ENCODE data around the gene PTDSS2.

PTDSS2 gene

DNA sequence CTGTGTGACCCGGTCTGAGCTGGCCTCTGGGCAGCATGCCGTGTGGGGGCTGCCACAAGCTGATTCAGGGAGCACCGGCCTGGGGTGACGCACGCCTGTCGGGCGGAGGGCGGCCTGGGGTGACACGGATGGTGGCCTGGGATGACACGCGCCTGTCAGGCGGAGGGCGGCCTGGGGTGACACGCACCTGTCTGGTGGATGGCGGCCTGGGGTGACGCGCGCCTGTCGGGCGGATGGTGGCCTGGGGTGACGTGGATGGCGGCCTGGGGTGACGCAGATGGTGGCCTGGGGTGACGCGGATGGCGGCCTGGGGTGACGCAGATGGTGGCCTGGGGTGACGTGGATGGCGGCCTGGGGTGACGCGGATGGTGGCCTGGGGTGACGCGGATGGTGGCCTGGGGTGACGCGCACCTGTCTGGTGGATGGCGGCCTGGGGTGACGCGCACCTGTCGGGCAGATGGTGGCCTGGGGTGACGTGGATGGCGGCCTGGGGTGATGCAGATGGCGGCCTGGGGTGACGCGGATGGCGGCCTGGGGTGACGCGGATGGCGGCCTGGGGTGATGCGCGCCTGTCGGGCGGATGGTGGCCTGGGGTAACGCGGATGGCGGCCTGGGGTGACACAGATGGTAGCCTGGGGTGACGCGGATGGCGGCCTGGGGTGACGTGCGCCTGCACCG lies 21.5 kb downstream of the PTDSS2 start:
- no peak for DNase-seq

DNA sequence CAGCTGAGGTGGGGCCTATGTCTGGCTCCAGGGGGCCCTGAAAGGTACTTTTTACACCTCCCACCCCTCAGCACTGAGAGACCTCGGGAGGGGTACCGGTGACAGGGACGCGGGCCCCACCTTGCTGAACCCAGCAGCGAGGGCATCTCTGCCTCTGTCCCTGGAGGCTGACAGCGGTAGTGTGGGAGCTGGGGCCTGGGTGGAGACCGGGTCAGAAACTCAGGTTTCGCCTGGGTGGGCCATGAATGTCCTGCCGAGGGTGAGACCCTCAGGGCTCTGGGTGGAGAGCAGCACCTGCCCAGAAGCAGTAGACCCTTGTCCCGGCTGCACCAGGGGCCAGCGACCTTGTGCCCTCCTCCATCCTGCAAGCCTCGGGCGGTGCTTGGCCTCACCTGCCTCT lies 22.2 kb downstream of the PTDSS2 start:
- no peak for DNase-seq

DNA sequence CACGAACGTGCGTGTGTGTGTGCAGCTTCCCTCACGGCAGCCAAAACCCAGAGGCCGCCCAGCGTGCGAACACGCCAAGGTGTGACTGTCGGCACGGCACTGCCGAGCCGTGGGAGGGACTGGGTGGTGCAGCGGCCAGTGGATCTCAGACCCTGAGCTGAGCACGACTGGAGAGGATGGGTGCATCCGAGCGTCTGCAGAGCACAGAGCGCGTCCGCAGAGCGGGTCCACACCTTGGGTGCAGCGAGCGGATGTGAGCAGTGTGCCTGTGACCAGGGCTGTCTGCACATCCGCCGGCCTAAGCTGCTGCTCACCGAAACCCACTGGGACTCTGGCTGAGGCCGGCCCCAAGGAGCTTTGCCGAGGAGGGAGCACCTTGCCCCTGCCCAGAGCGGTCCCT lies 22.7 kb downstream of the PTDSS2 start:
- DNase-seq = no peak

DNA sequence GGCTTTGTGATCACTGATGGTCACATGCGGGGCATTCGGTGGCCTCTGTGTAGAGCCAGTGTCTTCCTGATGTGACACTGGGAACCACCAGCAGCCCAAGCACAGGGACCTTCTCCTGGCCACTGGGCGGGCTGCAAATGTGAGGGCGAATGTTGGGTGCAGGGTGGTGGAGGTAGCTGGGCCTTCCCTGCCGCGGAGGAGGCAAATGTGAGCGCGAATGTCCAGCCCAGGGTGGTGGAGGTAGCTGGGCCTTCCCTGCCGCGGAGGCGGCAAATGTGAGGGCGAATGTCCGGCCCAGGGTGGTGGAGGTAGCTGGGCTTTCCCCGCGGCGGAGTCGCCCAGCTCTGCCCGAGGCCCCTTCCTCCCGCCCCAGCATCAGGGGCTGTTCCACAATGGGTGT lies 23.3 kb downstream of the PTDSS2 start:
- DNase-seq = no peak

DNA sequence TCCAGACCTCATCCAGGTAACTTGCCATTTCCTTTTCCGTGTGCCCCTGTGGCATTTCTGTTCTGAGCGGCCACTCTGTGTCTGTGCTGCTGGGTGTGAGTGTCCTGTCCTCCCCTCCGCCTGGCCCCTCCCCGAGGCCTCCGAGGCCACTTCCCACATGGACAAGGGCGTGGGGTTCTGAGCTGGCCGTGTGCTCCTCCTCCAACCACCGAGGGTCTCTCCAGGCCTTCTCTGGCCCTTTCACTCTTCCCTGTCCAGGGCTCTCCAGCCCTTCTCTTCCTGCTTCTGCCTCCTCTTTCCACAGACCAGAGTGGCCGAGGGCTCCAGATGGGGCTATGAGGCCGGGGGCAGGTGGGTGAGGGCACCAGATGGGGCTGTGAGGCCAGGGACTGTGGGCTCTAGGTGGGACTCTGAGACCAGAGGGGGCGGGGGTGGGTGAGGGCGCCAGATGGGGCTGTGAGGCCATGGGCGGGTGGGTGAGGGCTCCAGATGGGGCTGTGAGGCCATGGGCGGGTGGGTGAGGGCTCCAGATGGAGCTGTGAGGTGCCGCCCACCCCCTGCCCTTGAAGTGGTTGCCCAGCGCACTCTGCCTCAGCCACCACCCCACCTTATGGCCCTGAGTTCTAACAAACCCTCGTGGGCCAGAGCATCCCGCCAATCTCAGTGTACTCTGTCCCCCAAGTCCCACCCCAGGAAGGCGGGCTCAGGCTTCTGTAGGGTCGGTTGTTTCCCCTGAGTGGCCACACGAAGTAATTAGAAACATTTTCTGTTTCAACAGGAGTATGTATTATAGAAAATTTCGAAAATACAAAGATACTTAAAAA lies 24.1 kb downstream of the PTDSS2 start:
- DNase-seq = no peak

DNA sequence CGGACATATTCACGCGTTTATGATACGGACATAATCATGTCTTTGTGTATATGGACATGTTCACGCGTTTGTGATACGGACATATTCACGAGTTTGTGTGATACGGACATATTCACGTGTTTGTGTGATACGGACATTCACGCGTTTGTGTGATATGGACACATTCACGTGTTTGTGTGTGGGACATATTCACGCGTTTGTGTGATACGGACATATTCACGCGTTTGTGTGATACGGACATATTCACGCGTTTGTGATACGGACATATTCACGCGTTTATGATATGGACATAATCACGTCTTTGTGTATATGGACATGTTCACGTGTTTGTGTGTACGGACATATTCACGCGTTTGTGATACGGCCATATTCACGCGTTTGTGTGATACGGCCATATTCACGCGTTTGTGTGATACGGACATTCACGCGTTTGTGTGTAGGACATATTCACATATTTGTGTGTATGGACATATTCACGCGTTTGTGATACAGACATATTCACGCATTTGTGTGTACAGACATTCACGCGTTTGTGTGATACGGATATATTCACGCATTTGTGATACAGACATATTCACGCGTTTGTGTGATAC lies 24.9 kb downstream of the PTDSS2 start:
- DNase-seq = no peak

DNA sequence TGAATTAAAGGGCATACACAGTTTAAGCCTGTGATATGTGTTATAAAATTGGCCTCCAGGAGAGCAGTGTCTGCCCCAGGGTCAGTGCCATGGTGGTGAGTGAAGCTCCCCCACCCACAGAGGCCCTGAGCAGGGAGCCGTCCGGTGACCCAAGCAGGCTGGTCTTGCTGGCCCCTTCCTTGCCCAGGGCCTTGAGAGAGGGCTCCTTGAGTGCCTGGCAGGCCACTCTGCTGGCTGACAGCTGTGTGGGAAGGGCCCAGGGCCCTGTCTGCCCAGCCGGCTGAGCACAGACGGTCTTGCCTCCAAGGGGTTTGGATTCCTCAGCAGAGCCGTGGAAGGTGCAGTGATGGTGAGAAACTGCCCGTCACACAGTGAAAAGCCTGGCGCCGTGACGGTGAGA lies 25.9 kb downstream of the PTDSS2 start:
- DNase-seq = no peak

DNA sequence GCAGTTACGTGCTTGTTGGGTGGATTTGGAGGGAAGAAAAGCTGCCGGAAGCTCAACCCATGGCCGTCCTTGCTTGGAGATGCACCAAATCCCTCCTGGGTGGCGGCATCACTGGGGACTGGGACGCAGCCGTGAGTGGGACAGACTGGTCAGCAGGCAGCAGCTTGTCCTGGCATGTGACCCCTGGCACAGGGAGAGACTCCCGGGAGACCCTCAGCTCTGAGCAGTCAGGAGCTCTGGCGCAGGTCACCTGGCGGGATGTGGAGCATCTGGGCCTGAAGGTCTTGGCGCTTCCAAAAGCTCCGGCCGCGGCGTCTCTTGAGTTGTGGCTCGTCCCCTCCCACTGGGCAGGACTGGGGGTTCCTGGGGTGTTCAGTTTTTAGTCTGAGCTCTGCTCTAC lies 26.3 kb downstream of the PTDSS2 start:
- no peak for DNase-seq

DNA sequence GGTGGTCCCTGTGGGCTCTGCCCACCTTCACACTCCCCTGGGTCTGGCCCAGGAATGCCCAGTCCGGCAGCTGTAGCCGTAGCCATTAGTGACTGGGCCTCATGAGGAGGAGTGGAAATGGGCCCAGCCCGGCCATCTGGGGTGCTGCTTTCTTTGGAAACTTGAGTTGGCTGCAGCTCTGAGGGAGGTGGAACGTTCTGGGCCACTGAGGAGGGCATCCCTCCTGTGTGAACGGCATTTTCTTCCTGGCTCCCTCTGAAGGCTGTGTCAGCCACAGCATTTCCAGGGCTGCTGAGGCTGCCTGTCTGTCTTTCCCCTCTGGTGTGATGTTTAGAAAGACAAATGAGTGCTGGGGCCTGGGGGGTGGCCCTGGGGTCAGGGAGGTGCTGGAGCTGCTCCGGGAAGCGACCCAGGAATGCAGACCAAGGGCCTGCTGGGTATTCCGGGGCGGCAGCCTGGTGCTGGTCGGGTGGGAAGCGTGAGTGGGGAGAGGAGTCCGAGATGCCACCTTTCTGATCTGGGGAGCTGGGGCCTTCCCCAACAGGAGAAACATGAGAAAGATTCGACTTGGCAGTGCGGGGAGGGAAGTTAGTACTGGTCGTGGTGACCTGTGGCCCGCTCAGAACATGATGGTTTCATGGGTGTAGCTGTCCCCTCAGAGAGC lies 27.1 kb downstream of the PTDSS2 start:
- DNase-seq = no peak

DNA sequence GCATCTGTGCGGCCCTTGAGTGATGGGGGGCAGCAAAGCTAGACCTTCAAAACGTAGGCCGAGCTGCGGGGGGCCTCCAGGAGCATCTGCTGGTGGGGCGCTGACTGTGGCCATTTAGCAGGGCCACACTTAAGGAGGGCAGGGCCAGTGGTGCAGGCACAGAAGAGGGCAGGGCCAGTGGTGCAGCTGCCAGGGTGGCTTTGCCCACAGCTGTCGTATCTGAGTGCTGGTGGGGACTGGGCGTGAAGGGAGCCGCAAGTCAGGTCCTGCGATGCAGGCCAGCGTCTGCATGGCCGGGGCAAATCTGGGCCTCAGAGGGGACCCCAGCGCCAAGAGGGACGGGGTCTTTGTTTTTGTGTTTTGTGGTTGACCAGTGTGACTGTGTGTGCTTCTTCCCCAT lies 29.2 kb downstream of the PTDSS2 start:
- no peak for DNase-seq

DNA sequence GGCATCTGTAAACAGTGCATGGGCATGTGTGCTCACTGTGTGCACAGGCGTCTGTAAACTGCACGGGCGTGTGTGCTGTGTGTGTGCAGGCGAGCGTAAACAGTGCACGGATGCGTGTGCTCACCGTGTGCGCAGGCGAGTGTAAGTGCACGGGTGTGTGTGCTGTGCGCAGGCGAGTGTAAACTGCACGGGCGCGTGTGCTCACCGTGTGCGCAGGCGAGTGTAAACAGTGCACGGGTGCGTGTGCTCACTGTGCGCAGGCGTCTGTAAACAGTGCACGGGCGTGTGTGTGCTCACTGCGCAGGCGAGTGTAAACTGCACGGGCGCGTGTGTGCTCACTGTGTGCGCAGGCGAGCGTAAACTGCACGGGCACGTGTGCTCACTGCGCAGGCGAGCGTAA lies 34.5 kb downstream of the PTDSS2 start:
- no peak for DNase-seq

DNA sequence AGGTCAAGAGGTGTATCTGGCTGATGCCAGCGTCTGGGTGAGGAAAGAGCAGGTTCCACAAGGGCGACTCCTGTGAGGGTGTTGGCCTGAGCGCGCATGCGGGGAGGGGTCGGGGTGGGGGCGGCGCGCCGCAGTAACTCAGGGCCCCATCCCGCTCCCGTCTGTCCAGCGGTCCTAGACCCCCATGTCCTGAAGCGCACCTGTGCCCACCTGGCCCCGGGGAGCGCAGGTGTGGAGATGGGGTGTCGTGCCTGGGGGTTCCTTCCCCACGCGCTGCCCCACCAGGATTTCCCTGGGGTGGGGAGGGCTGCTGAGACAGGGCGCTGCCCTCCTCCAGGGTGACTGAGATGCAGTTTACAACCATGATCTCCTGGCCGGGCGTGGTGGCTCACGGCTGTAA lies 36.1 kb downstream of the PTDSS2 start:
- no peak for DNase-seq

DNA sequence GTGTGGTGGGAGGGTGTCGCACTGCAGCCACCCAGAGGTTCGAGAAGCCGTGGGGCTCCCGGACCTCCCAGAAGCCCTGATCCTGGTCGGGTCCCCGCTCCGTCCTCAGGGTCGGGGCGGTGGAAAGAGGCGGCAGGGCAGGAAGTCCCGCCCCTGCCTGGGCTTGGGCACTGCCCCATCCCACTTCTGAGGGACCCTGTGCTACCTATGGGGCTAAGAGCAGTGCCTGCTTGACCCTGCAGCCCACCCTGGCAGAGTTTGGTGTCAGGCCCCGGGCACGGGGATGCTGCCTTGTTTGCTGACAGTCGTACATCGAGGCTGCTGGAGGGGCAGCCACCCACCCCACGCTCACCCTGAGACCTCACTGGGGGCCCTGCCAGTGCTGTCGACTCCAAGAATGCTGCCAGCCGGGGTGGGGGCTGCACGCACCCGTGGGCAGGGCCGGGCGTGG lies 37.5 kb downstream of the PTDSS2 start:
- no peak for DNase-seq

DNA sequence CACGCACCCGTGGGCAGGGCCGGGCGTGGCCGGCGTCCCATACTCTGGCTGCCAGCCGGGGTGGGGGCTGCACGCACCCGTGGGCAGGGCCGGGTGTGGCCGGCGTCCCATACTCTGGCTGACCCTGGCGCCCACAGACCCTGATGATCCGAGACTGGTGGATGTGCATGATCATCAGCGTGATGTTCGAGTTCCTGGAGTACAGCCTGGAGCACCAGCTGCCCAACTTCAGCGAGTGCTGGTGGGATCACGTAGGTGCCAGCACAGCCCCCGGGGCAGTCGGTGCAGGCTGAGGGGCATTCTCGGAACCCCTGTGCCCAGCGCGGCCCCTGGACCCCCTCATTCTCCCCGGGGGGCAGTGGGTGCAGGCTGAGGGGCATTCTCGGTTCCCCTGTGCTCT lies 38.0 kb downstream of the PTDSS2 start:
- no peak for DNase-seq

DNA sequence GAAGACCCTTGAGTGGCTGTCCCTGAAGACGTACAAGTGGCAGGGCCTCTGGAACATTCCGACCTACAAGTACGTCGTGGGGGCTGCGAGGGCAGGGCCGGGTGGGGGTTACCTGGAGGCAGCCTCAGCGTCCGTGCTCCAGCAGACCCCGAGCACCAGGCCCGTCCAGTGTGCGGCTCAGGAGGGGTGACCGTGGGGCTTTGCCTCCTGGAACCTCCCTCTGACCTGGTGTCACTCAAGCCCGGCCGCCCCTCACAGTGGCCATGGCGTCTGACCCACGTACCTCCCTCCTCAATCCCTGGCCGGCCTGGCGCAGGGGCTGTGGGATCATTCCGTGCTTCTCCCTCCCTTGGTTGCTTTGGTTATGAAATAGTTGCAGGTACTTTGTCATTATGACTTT lies 38.5 kb downstream of the PTDSS2 start:
- no peak for DNase-seq

DNA sequence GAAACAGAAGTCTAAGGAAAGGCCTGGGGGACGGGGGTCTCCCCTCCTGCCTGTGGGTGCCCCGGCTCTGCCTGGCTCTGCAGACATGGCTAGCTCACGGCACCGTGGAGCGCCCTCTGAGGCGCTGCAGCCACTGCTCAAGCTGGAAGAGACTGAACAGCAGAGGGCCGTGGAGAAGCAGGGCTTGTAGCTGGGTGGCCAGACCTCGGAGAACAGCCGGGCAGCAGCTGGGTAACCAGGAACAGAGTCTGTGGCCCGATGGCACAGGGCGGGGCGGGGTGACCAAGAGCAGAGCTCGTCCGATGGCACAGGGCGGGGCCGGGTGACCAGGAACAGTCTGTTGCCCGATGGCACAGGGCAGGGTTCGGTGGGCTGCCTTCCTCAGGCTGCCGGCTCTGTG lies 38.9 kb downstream of the PTDSS2 start:
- no peak for DNase-seq

DNA sequence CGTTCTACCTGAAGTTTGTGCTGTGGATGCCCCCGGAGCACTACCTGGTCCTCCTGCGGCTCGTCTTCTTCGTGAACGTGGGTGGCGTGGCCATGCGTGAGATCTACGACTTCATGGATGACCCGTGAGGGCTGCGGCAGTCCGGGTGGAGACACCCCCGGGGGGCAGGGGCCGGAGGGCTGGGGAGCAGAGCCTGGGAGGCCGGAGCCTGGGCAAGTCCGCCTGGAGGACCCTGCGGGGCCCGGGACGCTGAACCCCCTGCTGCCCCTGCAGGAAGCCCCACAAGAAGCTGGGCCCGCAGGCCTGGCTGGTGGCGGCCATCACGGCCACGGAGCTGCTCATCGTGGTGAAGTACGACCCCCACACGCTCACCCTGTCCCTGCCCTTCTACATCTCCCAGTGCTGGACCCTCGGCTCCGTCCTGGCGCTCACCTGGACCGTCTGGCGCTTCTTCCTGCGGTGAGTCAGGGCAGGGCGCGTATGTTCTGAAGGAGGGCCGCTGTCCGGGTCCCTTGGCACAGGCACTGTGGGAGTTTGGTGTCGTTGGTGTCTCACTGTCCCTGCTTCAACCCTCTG lies 39.6 kb downstream of the PTDSS2 start:
- no peak for DNase-seq

DNA sequence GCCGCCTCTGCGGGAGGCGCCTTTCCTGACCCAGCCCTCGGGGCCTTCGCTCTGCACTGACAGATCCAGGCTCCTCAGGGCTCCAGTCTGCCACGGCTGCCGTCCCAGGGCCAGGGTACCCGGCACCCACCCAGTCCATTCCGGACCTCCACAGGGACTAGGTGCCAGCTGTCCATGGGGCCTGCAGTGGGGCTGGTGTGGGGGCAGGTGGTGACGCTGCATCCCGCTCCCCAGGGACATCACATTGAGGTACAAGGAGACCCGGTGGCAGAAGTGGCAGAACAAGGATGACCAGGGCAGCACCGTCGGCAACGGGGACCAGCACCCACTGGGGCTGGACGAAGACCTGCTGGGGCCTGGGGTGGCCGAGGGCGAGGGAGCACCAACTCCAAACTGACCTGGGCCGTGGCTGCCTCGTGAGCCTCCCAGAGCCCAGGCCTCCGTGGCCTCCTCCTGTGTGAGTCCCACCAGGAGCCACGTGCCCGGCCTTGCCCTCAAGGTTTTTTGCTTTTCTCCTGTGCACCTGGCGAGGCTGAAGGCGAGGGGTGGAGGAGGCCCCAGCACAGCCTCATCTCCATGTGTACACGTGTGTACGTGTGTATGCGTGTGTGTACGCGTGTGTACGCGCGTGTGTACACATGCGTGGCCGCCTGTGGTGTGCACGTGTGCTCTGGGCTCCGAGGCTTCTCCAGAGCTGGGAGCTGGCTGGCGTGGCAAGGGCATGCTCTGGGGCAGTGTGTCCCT lies 40.3 kb downstream of the PTDSS2 start:
- DNase-seq = no peak

DNA sequence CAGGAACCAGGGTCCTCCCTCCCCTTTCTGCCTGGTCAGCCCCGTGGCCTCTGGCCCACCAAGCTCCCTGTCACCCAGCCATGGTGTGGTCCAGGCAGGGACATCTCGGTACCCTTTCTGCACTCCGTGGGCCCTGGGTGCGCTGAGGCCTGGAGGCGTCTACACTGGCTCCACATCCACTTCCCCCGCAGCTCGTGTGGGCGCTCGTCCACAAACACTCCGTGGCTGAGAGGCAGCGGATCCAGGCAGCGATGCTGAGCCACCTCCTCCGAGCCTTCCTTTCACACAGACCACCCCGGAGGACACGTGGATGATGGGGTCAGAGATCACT lies 40.8 kb downstream of the PTDSS2 start:
- DNase-seq = no peak

DNA sequence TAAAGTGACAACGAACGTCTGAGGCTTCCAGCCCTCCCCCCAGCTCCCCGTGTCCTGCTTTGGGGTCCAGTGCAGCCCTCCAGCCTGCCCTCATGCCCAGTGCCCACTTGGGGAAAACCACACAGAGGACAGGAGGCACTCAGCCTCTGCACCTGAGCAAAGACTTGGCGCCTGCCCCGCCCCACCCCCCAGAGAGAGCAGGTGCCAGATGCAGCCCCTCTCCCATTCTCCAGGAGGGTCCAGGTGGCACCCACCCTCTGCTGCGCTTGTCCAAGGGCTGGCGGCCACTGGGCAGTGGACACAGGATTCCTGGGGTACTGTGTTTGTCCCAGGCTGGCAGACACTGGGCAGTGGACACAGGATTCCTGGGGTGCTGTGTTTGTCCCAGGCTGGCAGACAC lies 41.3 kb downstream of the PTDSS2 start:
- no peak for DNase-seq

DNA sequence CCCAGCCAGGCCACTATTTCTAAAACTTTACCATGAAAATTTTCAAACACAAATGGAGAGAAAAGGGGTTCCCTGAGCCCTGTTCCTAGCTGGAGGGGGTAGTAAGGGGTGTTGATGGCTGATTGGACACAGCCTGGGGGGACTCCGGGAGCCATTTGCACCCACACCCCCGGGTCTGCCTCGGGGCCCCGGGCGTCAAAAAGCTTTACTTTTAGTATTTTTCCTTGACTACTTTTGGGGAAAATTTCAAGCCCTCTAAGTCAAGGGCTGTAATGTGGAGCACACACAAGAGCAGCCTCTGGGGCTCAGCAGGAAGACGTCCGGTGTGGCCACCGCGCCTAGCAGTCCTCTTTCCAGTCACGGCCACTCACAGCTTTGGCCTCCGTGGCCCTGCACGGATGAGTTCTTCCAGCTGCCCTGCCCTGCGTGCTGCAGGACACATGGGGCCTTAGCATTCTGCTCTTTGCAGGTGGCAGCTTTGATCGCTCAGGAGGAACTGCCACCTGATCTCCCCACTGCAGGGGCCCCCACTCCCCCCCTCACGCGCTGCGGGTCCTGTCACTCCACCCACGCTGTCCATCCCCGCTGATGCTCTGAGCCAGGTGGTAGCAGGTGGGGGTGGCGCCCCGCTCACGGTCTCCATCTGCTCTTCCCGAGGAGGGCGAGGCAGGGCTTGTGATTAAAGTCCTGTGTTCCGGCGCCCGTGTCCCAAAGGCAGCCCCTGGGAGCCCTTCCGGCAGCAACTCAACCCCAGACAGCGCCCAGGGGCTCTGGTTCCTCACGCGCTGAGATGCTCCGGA lies 42.5 kb downstream of the PTDSS2 start:
- no peak for DNase-seq

Data from hematopoietic multipotent progenitor cell treated with erythropoietin and hydrocortisone succinate and interleukin-3 and kit ligand, for 6 days (in vitro differentiated cells).